Endothelial cell of umbilical vein (primary cell): ENCODE results near the gene BCL11A. TPM values are rescaled to one million over a fixed set of nuclear protein-coding genes. Genes with fewer than 3 reads are reported as not detected.

Experiments used
- BruUV-seq: library from RNA; stranded (reverse); fragments of 400-500 nt; replicated peaks from 2 replicates; lab custom pipeline; 2021; lab: Mats Ljungman, UMichigan
- CTCF ChIA-PET: fragments of 300-600, 350-600 bp; sonication (Branson Sonifier 250); formaldehyde crosslinking; loops from one replicate; lab custom pipeline; 2021; ENCODE audit warnings: antibody characterized with exemption, inconsistent platforms; lab: Charles Lee
- POLR2A ChIA-PET: fragments of 300-600, 350-600 bp; sonication (Branson Sonifier 250); formaldehyde crosslinking; loops from one replicate; lab custom pipeline; 2021; ENCODE audit warnings: antibody characterized with exemption, inconsistent platforms; lab: Charles Lee
- DNase-seq: peaks from one replicate; pipeline ENCODE4 v3.0.0-alpha.2; 2011; ENCODE audit warnings: low read depth, low spot score
- FAIRE-seq: peaks from 2 replicates; lab custom pipeline; 2011; peaks lifted over from hg19 to GRCh38; lab: Jason Lieb, UNC
- H2AFZ ChIP-seq: 2 replicates; pipeline ENCODE4 v1.6.0; 2012; ENCODE audit warnings: low read depth, low read length, control low read depth, inconsistent platforms
- H3K27ac ChIP-seq: 2 replicates; pipeline ENCODE4 v1.5.1; 2011; ENCODE audit warnings: low read depth, mild to moderate bottlenecking, control low read depth, low read length, moderate library complexity; ENCODE audit not compliant: insufficient read depth
- H3K27me3 ChIP-seq, 2 experiments: 2 replicates each; pipeline versions ENCODE4 v1.6.0 to v1.6.1; 2011; ENCODE audit warnings: low read length in 2 of 2, mixed read lengths in 1 of 2; ENCODE audit not compliant: control insufficient read depth in 2 of 2, insufficient read depth in 2 of 2
- H3K36me3 ChIP-seq, 2 experiments: 2 replicates in 1 of 2; 3 replicates in 1 of 2; pipeline ENCODE4 v1.5.1; 2011; ENCODE audit warnings: low read length in 2 of 2, mild to moderate bottlenecking in 1 of 2, moderate library complexity in 1 of 2; ENCODE audit not compliant: control insufficient read depth in 2 of 2, insufficient read depth in 2 of 2; ENCODE audit errors: extremely low read depth in 1 of 2
- H3K4me1 ChIP-seq: 3 replicates; pipeline ENCODE4 v1.5.1; 2011; ENCODE audit warnings: mild to moderate bottlenecking, low read length; ENCODE audit not compliant: control insufficient read depth, insufficient read depth; ENCODE audit errors: extremely low read depth
- H3K4me2 ChIP-seq: 2 replicates; pipeline ENCODE4 v1.6.1; 2011; ENCODE audit warnings: low read length, control low read depth, mixed read lengths; ENCODE audit not compliant: insufficient read depth
- H3K4me3 ChIP-seq, 3 experiments: fragments of 200-600 bp in 1 of 3; sonication (generic), shearing (Covaris generic) in 1 of 3; replicated peaks in 1 of 3; 2 replicates each; pipeline ENCODE4 v1.5.1; 2011 to 2016; ENCODE audit warnings: control low read depth in 3 of 3, low read length in 3 of 3, mild to moderate bottlenecking in 2 of 3, inconsistent platforms in 1 of 3, low read depth in 1 of 3, moderate library complexity in 1 of 3; ENCODE audit not compliant: insufficient read depth in 1 of 3
- H3K79me2 ChIP-seq: 2 replicates; pipeline ENCODE4 v1.6.0; 2012; ENCODE audit warnings: low read length, inconsistent platforms; ENCODE audit not compliant: control insufficient read depth, insufficient read depth
- H3K9ac ChIP-seq: replicated peaks from 2 replicates; pipeline ENCODE3; 2011; ENCODE audit warnings: low read length, control low read depth; ENCODE audit not compliant: insufficient read depth; ENCODE audit errors: extremely low read depth
- H3K9me1 ChIP-seq: replicated peaks from 3 replicates; pipeline ENCODE4 v1.6.0; 2011; ENCODE audit warnings: mild to moderate bottlenecking, low read length; ENCODE audit not compliant: control insufficient read depth, insufficient read depth; ENCODE audit errors: extremely low read depth
- H3K9me3 ChIP-seq: replicated peaks from 2 replicates; pipeline ENCODE4 v1.5.1; 2012; ENCODE audit warnings: low read length, inconsistent platforms; ENCODE audit not compliant: control insufficient read depth, insufficient read depth
- H4K20me1 ChIP-seq: replicated peaks from 2 replicates; pipeline ENCODE3; 2011; ENCODE audit warnings: mild to moderate bottlenecking, low read length; ENCODE audit not compliant: control insufficient read depth, insufficient read depth; ENCODE audit errors: extremely low read depth
- EZH2 ChIP-seq: IDR thresholded peaks from 2 replicates; pipeline ENCODE4 v1.6.1; 2012; ENCODE audit warnings: borderline replicate concordance, low read depth, mild to moderate bottlenecking, moderate library complexity, low read length, inconsistent platforms; ENCODE audit not compliant: severe bottlenecking
- FOS ChIP-seq: IDR thresholded peaks from 2 replicates; pipeline ENCODE4 v1.6.1; 2011; ENCODE audit warnings: mild to moderate bottlenecking, low read length, moderate library complexity, borderline replicate concordance; ENCODE audit not compliant: insufficient read depth
- GATA2 ChIP-seq: IDR thresholded peaks from 2 replicates; pipeline ENCODE4 v1.7.0; 2011; ENCODE audit warnings: low read depth, mild to moderate bottlenecking, moderate library complexity, mixed read lengths, low read length; ENCODE audit not compliant: insufficient read length, insufficient read depth
- JUN ChIP-seq: IDR thresholded peaks from 2 replicates; pipeline ENCODE4 v1.6.1; 2011; ENCODE audit warnings: borderline replicate concordance, low read depth; ENCODE audit not compliant: insufficient read length, insufficient read depth
- MAX ChIP-seq: IDR thresholded peaks from 2 replicates; pipeline ENCODE4 v1.6.1; 2011; ENCODE audit not compliant: insufficient read depth, insufficient read length
- MYC ChIP-seq: IDR thresholded peaks from one replicate; pipeline ENCODE4 v1.6.1; 2011; ENCODE audit warnings: mild to moderate bottlenecking, low read depth, low read length
- POLR2A ChIP-seq: IDR thresholded peaks from 2 replicates; pipeline ENCODE4 v1.6.1; 2012; ENCODE audit warnings: low read depth, mild to moderate bottlenecking, control low read depth, low read length
- POLR2AphosphoS5 ChIP-seq: IDR thresholded peaks from 2 replicates; pipeline ENCODE4 v1.6.1; 2012; ENCODE audit warnings: low read depth, mild to moderate bottlenecking, control low read depth, low read length, moderate library complexity; ENCODE audit not compliant: insufficient read depth
- dilution Hi-C: fragments of 300-500 bp; cut with MboI; formaldehyde crosslinking; loops from one replicate; pipeline ENCODE4 v1.15.0; 2019; ENCODE audit warnings: low sequenced_read_pairs; ENCODE audit not compliant: extremely low pct_ligation_motif_present
- intact Hi-C: fragments of 100-400 bp; cut with micrococcal nuclease; formaldehyde crosslinking; loops from one replicate; pipeline ENCODE4 v1.10.0; 2022
- polyA plus RNA-seq, 4 experiments: library from polyadenylated mRNA; depleted of rRNA in 3 of 4; stranded (reverse) in 3 of 4; unstranded in 1 of 4; fragments of >200 nt; gene quantifications; 2 replicates each; pipeline versions ENCODE4 v1.2.1 to v1.2.3, GENCODE V29; 2011 to 2012; ENCODE audit warnings: missing spikeins in 1 of 4
- total RNA-seq: library from RNA; stranded (reverse); gene quantifications from 2 replicates; pipeline ENCODE4 v1.2.3, GENCODE V29; 2021
- TF ChIP-seq, protein P1 (sequence below), 2 donors: IDR thresholded peaks; 1 replicate in 1 of 2; 2 replicates in 1 of 2; pipeline ENCODE4 v1.5.1; 2011; ENCODE audit warnings: low read length in 2 of 2, mild to moderate bottlenecking in 2 of 2, moderate library complexity in 2 of 2, control low read depth in 1 of 2, inconsistent platforms in 1 of 2, low read depth in 1 of 2; ENCODE audit not compliant: insufficient read depth in 1 of 2; ENCODE audit errors: extremely low read depth in 1 of 2

BCL11A gene
- total and polyA plus RNA-seq, 2 donors (not counting 3 experiments of a cell fraction or from before 2014, with no cell fraction given), result 0.12 to 0.88 TPM

DNA sequence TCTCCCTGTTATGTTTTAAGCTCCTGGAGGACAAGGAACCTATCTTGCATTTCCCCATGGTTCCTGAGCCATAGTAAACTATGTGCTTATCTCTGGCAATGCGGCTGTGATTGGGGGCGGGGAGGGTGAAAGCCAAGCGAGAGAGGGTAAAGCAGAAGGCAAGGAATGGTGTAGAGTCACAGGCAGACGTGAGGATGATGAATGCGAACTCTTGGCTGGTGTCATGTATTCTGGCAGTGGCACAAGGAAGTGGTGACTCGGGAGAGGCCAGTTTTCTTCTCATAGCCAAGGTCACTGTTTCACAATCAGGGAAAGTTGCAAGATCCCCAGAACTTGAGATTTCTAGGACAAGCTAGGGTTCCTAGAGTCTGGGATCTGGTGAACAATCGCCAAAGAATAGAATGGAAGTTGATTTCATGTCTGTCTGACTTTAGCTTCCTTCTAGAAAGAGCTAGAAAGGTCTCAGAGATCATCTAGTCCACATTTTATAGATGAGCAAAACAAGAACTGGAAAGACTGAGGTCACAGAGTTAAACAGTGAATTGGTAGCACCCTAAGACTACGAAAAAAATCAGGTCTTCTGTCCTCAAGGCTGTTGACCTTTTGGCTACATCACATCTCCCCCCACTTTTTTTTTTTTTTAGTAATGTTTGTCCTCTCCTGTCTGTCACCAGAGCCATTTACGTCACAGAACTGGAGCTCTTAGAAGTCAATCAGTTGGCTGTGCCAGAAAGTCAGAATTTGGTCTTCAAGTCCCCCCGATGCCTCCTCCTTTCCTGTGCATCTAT lies 137.0 kb downstream of the BCL11A start:
- ChIA-PET POLR2A (no interaction called here), CTCF (no interaction called here)
- no peak for DNase-seq
- H3K9ac ChIP-seq, result no peak overlapping the region
- H3K36me3 ChIP-seq, result no peaks in the 10 kb centered on the region
- H3K4me2 ChIP-seq, result no peak overlapping the region
- no peaks in the 10 kb centered on the region for H4K20me1 ChIP-seq
- BruUV-seq, result no TSS peak
- no peaks in the 10 kb centered on the region for H3K9me1 ChIP-seq
- no peak overlapping the region for H3K4me3 ChIP-seq
- TF ChIP-seq GATA2 (no peak), FOS (no peak), POLR2AphosphoS5 (no peak), MYC (no peak), JUN (no peak), EZH2 (no peak), POLR2A (no peak), MAX (no peak)
- TF ChIP-seq, protein P1, sequence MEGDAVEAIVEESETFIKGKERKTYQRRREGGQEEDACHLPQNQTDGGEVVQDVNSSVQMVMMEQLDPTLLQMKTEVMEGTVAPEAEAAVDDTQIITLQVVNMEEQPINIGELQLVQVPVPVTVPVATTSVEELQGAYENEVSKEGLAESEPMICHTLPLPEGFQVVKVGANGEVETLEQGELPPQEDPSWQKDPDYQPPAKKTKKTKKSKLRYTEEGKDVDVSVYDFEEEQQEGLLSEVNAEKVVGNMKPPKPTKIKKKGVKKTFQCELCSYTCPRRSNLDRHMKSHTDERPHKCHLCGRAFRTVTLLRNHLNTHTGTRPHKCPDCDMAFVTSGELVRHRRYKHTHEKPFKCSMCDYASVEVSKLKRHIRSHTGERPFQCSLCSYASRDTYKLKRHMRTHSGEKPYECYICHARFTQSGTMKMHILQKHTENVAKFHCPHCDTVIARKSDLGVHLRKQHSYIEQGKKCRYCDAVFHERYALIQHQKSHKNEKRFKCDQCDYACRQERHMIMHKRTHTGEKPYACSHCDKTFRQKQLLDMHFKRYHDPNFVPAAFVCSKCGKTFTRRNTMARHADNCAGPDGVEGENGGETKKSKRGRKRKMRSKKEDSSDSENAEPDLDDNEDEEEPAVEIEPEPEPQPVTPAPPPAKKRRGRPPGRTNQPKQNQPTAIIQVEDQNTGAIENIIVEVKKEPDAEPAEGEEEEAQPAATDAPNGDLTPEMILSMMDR (IDR thresholded peaks at IDR 0.05; ENCODE audit: extremely low read depth in 1 of 2, insufficient read depth in 1 of 2, low read depth in 1 of 2, low read length in 2 of 2), result no peak
- H3K27ac ChIP-seq, result no peak overlapping the region
- intact Hi-C loops (no loop called here), dilution Hi-C loops (no loop called here)
- FAIRE-seq, result no peak
- H3K27me3 ChIP-seq, result no peaks in the 10 kb centered on the region
- no peaks in the 10 kb centered on the region for H3K4me1 ChIP-seq
- H3K9me3 ChIP-seq, result no peaks in the 10 kb centered on the region
- H2AFZ ChIP-seq, result no peak overlapping the region
- no peaks in the 10 kb centered on the region for H3K79me2 ChIP-seq
